GM18907 (cell line): ENCODE data around the gene NUP214.
"Not testable (repeated sequence)": the region's sequence is repeated elsewhere in the genome, so short reads cannot be mapped to it uniquely, and the experiment has no call there.

Experiments
- ATAC-seq: cut with Tn5 transposase; IDR thresholded peaks from one replicate; pipeline ENCODE4 v1.9.1; 2021; ENCODE audit warnings: mild to moderate bottlenecking, moderate library complexity; ENCODE audit not compliant: unreplicated experiment

NUP214 gene

DNA sequence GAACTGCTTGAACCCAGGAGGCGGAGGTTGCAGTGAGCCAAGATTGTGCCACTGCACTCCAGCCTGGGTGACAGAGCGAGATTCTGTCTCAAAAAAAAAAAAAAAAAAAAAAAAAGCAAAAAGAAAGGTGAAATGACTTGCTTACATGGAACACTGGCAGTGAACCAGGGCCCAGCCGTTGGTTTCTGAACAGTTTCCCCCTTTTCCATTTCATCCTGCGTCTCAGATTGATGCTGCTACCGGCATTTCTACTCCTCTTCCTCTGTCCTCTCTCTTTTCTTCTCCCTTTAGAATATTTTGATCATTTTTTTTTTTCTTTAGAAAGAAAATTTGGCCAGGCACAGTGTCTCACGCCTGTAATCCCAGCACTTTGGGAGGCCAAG, 10.0 kb upstream of the NUP214 start:
- ATAC-seq, result not testable (repeated sequence)

DNA sequence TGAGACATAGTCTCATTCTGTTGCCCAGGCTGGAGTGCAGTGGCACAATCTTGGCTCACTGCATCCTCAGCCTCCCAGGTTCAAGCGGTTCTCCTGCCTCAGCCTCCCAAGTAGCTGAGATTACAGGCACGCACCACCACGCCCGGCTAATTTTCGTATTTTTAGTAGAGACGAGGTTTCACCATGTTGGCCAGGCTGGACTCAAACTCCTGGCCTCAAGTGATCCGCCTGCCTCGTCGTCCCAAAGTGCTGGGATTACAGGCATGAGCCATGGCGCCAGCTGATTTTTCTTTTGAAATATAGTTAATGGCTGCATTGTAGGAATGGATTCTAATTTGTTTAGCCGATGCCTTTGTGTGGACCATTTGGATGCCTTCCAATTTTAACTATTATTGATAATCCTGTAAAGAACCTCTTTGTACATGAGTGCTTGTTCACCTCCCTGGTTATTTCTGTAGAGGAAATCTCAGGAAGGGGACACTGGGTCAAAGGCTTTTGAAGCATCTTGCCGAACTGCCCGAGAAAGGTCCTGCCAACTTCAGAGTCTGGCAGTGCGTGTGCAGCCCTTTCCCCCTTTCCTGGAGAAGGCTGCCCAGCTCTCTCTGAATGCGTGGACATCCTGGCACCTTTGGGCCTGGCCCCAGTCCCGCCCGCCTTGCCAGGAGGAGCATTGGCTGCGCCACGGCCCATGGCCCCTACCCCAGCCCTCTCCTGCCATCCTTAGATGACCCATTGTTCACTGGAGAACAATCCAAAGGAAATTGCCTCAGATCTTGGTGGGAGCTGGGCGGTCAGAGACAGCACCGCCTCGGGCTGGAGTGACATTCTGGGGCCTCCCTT, 8.9 kb upstream of the NUP214 start:
- no peak for ATAC-seq

GRCh38 chr9:131117121-131117761, 8.1 kb upstream of the NUP214 start:
- ATAC-seq, result no peak

- ATAC-seq, result no peak
Measured at GRCh38 chr9:131117762-131118145, 7.6 kb upstream of the NUP214 start.

DNA sequence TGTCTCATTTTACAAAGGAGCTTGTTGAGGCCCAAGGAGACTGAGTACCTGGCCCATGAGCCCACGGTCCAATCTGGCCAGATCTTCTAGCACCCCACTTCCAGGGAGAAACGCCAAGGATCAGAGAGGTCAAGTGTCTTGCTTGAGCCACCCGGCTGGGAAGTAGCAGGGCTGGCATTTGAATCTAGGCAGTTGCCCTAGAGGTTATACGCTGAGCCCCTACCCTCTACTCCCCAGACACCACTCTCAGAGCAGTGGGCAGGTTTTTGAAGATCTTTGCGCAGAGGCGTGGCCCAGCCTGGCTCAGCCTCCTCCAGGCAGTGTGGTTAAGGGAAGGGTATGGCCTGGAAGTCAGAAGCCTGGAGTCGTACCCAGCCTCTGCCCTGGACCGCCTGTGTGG, 5.8 kb upstream of the NUP214 start:
- ATAC-seq, result no peak

DNA sequence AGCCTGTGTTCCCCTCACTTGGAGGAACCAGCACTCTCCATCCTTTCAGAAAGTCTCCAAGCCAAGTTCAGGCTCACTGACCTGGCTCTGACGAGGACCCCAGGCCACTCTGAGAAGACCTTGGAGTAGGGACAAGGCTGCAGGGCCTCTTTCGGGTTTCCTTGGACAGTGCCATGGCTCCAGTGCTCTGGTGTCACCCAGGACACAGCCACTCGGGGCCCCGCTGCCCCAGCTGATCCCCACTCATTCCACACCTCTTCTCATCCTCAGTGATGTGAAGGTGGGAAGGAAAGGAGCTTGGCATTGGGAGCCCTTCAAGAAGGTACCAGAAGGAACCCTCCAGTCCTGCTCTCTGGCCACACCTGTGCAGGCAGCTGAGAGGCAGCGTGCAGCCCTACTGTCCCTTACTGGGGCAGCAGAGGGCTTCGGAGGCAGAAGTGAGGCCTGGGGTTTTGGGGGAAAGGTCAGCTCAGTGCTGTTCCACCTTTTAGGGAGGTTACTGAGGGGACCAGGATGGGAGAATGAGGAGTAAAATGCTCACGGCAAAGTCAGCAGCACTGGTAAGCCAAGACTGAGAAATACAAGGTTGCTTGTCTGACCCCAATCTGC, 4.7 kb upstream of the NUP214 start:
- no peak for ATAC-seq

DNA sequence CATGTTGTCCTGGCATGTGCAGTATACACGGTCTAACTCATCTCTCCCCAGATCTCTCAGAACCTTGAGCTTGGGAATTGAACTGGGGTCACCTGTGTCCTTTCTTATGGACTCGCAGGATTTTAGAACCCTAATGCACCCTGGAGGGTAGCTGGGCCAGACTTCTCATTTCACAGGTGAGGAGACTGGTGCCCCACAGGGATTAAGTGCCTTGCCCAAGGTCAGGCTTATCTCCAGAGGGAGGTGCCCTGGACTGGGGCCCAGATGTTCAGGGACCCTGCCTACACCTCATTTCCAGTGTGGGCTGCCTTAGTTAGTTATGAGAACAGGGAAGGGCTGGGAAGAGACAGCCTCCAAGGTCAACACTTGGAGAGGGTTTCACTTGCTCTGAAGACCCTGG, 4.0 kb upstream of the NUP214 start:
- ATAC-seq, result no peak

GRCh38 chr9:131122158-131122557, 3.2 kb upstream of the NUP214 start:
- no peak for ATAC-seq

DNA sequence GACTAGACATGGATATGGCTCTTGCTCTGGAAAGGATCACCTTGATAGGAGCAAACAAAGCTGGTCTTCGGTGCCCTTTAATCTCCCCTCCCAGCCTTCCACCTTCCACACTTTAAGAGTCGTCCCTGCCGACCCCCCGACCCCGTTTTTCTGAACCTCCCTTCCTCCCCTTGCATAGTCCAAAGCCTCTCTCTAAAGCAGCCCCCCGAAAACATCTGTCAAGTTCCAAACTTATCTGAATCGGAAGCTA, 423 bp upstream of the NUP214 start:
- no peak for ATAC-seq

GRCh38 chr9:131126059-131126426, 657 bp downstream of the NUP214 start:
- peak; percentile 1 for ATAC-seq

GRCh38 chr9:131129183-131129582, 3.8 kb downstream of the NUP214 start:
- no peak for ATAC-seq

DNA sequence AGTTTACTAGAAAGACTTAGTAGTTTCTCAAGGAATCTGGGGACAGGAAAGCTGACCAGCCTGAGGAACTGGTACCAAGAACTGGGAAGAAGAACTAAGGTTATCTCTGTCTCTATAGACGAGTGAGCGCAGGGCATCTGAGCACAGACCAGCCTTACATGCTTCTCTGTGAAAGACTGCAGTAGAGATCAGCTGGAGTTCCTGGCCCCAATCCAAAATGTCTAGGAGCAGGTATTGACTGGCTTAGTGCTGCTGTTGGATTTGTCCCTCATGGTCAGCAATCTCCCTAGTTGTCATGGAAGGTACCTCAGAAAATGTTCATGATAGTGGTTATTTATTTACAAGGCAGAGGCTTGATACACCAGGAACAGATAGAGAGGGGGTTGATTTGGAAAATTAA, 13.3 kb downstream of the NUP214 start:
- ATAC-seq, result no peak

DNA sequence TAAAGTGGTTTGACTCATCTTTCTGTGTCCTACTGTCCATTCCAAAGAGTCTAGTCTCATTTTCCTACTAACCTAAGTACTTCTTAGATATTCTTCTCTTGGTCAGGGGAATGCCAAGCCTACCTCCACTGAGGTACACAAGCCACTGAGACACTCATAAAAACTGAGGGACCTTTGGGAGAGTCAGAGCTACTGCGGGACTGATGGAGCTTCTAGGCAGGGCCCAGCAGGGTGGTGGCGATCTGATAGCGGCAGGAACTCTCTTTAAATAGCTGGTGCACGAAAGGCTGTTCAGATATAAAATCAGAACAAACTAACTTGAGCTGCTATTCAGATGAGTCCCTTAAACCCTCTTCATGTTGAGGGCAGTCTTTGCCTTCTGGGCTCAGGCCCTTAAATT, 14.7 kb downstream of the NUP214 start:
- no peak for ATAC-seq

DNA sequence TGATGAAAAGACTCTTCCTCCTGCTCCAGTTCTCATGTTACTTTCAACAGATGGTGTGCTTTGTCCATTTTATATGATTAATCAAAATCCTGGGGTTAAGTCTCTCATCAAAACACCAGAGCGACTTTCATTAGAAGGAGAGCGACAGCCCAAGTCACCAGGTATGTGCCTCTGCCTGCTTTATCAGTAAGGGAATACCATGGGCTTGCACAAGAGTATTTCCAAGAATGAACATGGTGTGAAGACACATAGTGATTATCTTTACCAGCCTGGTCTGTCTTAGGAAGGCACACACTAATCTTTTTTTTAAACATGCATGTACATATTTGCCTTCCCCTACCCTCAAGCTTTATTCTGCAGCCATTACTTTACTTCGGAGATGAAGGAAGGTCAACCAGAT, 15.2 kb downstream of the NUP214 start:
- ATAC-seq, result no peak

DNA sequence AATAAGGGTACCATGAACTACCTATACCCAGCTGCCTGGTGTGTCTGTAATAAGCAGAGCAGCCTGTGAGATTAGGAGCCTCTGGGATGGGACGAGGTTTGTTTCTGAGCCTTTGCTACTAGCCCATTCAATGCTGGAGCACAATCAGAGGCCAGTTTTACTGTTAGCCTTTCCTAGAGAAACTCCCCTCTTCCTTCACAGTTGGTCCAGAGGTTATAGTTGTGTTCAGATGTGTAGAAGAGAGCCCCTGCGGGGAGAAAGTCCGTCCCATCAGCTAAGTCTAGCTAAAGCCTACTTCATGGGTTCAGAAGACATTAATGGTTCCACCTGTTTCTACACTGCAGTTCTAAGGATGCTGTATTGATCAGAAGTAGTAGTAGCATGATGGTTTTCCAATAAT, 16.8 kb downstream of the NUP214 start:
- no peak for ATAC-seq

- ATAC-seq, result no peak
Measured at GRCh38 chr9:131144201-131144600, 18.8 kb downstream of the NUP214 start.

DNA sequence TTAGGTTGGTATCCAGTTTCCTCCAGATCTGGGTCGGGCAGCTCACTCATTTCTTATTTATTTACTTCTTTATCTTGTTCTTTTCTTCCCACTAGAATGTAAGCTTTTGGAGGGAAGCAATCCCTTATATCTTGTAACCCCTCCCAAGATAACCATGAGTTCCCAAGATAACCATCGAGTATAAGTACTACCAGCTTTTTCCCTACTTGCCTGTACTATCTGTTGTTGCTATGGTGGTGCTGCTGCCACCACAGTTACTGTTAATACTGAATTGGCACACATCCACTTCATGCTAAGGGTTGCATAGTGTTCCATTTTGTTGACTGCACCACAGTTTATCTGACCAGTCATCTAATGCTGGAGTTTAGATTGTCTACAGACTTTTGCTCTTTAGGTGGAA, 19.9 kb downstream of the NUP214 start:
- no peak for ATAC-seq

- no peak for ATAC-seq
Measured at GRCh38 chr9:131146186-131146585, 20.8 kb downstream of the NUP214 start.

GRCh38 chr9:131148276-131148675, 22.9 kb downstream of the NUP214 start:
- ATAC-seq, result no peak

- ATAC-seq, result no peak
Measured at GRCh38 chr9:131148966-131149687, 23.7 kb downstream of the NUP214 start.

- no peak for ATAC-seq
Measured at GRCh38 chr9:131149688-131150053, 24.3 kb downstream of the NUP214 start.

DNA sequence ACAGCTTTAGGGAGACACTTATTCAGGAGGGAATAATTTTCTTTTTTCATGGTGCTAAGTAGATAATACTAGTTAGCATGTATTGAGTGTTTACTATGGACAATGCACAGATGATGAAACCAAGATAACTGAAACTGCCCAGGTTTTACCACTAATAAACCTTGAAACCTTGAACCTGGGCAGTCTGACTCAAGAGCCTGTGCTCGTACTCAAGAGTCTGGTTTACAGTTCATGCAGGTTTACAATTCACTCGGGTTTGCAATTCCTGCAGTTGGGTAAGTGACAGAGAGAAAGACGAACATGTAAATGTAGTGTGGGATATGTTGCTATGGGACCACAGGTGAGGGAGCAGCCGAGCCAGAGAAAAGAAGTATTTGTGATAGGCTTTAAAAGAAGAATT, 28.2 kb downstream of the NUP214 start:
- ATAC-seq, result no peak
